ENCODE data around the gene ZNF227. TPM values are rescaled to one million over a fixed set of nuclear protein-coding genes. Genes with fewer than 3 reads are reported as not detected.
A peak's percentile ranks its signal among the peaks of the same experiment; 100 is the strongest.

Gene ZNF227
- total and polyA plus RNA-seq, 9 of the 15 experiments (the other 6 are each of a cell fraction or from before 2014, with no cell fraction given) = 3.0 to 15.1 (median 10.0) TPM

DNA sequence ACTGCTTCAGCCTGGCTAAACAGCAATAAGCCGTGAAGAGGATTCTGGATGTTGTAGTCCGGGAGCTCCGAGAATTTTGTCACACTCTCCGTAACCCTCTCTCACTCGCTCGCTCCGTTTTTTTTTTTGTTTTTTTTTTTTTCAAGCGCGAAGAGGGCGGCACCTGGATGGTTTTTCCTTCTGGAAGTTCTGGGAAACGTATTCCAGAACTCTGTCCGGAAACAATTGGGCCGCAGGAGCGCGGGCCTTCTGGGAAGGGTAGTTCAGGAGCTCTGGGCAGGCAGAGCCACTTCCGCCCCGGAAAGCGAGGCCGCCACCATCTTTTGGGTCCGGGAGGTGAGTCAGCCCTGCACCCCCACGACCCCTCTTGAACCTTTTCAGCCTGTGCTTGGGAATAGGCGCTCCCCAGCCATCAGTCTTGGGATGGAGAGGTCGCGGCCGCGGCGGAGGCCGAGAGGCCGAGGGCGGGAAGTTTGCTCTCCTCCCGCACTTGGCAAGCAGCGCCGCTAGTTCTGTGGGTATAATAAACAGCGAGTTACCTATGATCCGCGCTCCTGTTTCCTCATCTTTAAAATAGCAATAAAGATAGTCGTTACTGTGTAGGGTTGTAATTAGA is at the start of gene ZNF227 (continued):
- TF ChIP-seq MGA (IDR thresholded peaks at IDR 0.05) = no peak
- no peak for TF ChIP-seq ZNF280A (IDR thresholded peaks at IDR 0.05; ENCODE audit: low read depth, partially characterized antibody)
- no peak for TF ChIP-seq ARHGAP35 (IDR thresholded peaks at IDR 0.05; ENCODE audit: partially characterized antibody)
- TF ChIP-seq BMI1 (IDR thresholded peaks at IDR 0.05; ENCODE audit: low read length) = no peak
- TF ChIP-seq, protein P1, sequence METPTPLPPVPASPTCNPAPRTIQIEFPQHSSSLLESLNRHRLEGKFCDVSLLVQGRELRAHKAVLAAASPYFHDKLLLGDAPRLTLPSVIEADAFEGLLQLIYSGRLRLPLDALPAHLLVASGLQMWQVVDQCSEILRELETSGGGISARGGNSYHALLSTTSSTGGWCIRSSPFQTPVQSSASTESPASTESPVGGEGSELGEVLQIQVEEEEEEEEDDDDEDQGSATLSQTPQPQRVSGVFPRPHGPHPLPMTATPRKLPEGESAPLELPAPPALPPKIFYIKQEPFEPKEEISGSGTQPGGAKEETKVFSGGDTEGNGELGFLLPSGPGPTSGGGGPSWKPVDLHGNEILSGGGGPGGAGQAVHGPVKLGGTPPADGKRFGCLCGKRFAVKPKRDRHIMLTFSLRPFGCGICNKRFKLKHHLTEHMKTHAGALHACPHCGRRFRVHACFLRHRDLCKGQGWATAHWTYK (CRISPR knock-in tag; IDR thresholded peaks at IDR 0.05) = no peak
- TF ChIP-seq HNRNPLL (IDR thresholded peaks at IDR 0.05; ENCODE audit: low read depth, low read length, poor library complexity, severe bottlenecking) = no peak
- no peak for TF ChIP-seq ZNF561 (CRISPR knock-in tag; conservative IDR thresholded peaks at IDR 0.05)
- TF ChIP-seq ATF1 (CRISPR knock-in tag; IDR thresholded peaks at IDR 0.05) = no peak
- TF ChIP-seq ATF1 (tag; IDR thresholded peaks at IDR 0.05) = peak; percentile 60; the same call in 1 of the 2 replicates
- no peak for TF ChIP-seq SRSF7 (optimal IDR thresholded peaks at IDR 0.05; ENCODE audit: low read depth, low read length)
- TF ChIP-seq STAG1 (CRISPR knock-in tag; IDR thresholded peaks at IDR 0.05; ENCODE audit: borderline replicate concordance) = no peak
- no peak for TF ChIP-seq TEAD2 (tag; IDR thresholded peaks at IDR 0.05)
- TF ChIP-seq ZNF263 (CRISPR knock-in tag; IDR thresholded peaks at IDR 0.05; ENCODE audit: borderline replicate concordance) = no peak
- peak; percentile 72 for TF ChIP-seq PHF20 (IDR thresholded peaks at IDR 0.05; ENCODE audit: partially characterized antibody)
